Measurements from ENCODE around the gene SCRN2.

SCRN2 gene

DNA sequence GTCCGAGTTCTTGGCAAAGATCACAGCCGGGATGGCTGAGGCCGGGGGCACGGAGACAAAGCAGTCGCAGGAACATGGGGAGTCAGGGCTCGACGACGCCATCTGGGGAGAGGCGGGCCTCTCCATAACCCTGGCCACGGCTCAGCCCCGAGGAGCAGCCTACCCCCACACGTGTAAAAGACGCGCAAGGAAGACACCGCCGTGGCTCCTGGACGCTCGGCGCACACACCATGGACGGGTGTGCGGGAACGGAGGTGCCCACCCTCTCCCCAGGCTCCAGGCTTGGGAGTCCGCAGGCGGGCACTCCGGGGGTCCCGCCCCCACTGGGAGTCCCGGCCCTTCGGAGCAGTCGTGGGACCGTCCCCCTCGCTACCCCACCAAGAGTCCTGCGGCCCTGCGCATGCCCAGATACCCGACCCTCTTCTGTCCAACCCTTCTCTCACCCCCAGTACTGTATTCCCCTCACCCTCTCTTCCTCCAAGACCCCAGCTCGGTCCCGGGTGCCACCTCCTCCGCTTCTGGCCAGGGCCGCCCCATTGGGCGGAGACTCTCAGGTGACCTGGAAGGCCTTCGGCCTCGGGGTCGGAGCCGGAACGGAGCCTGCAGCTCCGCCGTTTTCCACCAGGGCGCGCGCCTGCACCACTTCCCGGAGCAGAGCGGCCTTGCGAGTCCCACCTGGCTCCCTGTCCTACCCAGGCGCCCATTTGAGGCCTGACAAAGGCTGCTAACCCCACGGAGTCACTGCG is at the start of gene SCRN2:
Gene SCRN2 (minus strand): TSS at position 532 of the 746 bp plus-strand sequence. CDS start 430 bp downstream, at position 102.
- H3K4me3 ChIP-seq (ENCODE audit: low read length): peak within 1 kb of the TSS; percentile 80
- peaks cover 12% of the 10 kb centered on the region for H3K36me3 ChIP-seq (ENCODE audit: control insufficient read depth, insufficient read depth, low read length, severe bottlenecking)
- no peaks in the 10 kb centered on the region for H3K9me3 ChIP-seq (ENCODE audit: control insufficient read depth, low read length)
- H3K9ac ChIP-seq (ENCODE audit: low read length): peak within 1 kb of the TSS; percentile 94
- H3K4me1 ChIP-seq (ENCODE audit: control insufficient read depth, insufficient read depth, low read length): peaks cover 44% of the 10 kb centered on the region
- peaks cover 10% of the 10 kb centered on the region for H3K27me3 ChIP-seq (replicated peaks; ENCODE audit: control insufficient read depth, insufficient read depth, low read length)
- DNase-seq (ENCODE audit: low read depth): peak; percentile 91

DNA sequence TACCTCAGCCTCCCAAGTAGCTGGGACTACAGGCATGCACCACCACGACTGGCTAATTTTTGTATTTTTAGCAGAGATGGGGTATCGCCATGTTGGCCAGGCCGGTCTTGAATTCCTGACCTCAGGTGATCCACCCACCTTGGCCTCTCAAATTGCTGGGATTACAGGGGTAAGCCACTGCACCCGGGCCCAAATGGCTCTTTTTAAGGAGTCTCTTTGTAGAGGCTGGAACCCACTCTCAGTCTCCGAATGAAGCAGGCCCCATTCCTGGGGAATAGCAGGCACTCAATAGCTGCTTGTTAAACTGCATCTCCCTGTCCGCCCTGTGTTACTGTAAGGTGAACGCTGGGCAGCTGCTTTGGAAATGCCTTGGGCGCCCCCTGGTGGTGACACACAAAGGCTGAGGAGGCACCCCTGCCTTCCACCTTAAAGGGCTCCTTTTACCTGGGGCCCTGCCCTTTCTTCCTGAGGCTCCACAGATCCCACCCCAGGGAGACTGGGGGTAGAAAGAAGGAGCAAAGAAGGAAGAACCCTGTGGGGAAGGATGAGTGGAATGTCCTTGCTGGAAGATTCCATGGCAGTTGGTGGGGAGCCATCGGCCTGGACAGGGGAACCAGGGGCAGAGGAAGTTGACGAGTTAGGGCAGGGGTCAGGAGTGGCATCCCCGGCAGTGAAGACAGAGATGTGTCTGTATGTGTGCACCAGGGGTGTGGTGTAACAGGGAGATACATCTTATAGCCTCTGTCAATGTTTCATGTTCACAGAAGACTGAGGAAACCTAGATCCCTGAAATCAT is 48.9 kb upstream of the SCRN2 start:
- no peaks in the 10 kb centered on the region for H3K9me3 ChIP-seq (ENCODE audit: control insufficient read depth, low read length)
- DNase-seq (ENCODE audit: low read depth): peak; percentile 92
- no peaks in the 10 kb centered on the region for H3K36me3 ChIP-seq (ENCODE audit: control insufficient read depth, insufficient read depth, low read length, severe bottlenecking)
- peaks cover 8% of the 10 kb centered on the region for H3K4me1 ChIP-seq (ENCODE audit: control insufficient read depth, insufficient read depth, low read length)
- H3K9ac ChIP-seq (ENCODE audit: low read length): no peak overlapping the region
- H3K4me3 ChIP-seq (ENCODE audit: low read length): no peak overlapping the region
- H3K27me3 ChIP-seq (replicated peaks; ENCODE audit: control insufficient read depth, insufficient read depth, low read length): no peaks in the 10 kb centered on the region

DNA sequence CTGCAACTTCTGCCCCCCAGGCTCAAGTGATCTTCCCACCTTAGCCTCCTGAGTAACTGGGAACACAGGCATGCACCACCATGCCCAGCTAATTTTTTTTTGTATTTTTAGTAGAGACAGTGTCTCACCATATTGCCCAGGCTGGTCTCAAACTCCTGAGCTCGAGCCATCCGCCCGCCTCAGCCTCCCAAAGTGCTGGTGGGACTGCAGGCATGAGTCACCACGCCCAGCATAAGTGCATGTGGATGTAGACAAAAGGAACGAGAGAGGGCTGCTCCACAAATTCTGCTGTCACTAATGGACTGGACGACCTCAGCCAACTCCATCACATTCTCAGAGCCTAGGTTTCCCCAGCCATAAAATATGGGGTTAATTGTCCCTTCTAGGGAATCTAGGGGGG is 47.2 kb upstream of the SCRN2 start:
- Histone ChIP-seq H3K36me3 (ENCODE audit: control insufficient read depth, insufficient read depth, low read length, severe bottlenecking) (no peaks in the 10 kb centered on the region), H3K27me3 (replicated peaks; ENCODE audit: control insufficient read depth, insufficient read depth, low read length) (no peaks in the 10 kb centered on the region), H3K9me3 (ENCODE audit: control insufficient read depth, low read length) (no peaks in the 10 kb centered on the region), H3K4me1 (ENCODE audit: control insufficient read depth, insufficient read depth, low read length) (peaks cover 13% of the 10 kb centered on the region), H3K9ac (ENCODE audit: low read length) (no peak overlapping the region), H3K4me3 (ENCODE audit: low read length) (no peak overlapping the region)
- DNase-seq (ENCODE audit: low read depth): no peak

DNA sequence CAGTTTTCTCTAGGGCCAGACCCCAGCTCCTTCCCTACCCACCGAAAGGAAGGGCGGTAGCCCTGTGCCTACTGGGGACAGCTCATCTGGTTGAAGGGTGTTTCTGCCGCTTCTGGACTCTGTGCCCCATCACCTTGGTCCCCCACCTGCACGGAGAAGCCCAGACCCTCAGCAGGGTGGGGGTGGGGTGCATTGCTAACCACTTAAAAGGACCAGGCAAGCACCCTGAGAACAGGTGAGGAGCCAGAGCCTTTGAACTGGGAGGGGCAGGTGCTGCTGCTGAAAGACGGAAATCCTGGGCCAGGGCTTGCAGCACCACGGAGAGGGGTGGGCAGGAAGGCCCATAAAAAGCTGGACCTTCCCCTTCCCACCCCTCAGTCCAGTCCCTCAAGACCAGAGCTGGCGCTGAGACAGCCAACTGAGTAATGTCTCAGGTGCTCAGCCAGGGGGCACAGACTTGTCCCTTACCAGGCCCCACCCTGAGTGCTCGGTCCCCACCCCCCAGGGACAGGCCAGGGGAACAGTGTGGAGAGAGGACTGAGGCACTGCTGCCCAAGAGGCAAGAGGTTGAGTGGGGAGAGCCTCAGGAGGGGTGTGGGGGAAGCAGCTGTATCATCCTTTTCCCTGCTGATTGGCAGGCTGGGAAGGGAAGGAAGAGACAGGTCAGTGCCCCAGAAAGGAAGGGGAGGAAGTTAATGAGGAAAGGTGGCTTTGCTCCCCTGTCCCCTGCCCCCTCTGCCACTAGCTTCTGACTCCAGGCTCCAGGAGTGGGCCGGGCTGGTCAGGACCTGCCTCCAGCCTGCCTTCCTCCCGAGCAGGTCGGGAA is 44.0 kb upstream of the SCRN2 start:
- no peaks in the 10 kb centered on the region for H3K9me3 ChIP-seq (ENCODE audit: control insufficient read depth, low read length)
- no peaks in the 10 kb centered on the region for H3K27me3 ChIP-seq (replicated peaks; ENCODE audit: control insufficient read depth, insufficient read depth, low read length)
- H3K9ac ChIP-seq (ENCODE audit: low read length): no peak overlapping the region
- H3K36me3 ChIP-seq (ENCODE audit: control insufficient read depth, insufficient read depth, low read length, severe bottlenecking): no peaks in the 10 kb centered on the region
- no peak overlapping the region for H3K4me3 ChIP-seq (ENCODE audit: low read length)
- peaks cover 26% of the 10 kb centered on the region for H3K4me1 ChIP-seq (ENCODE audit: control insufficient read depth, insufficient read depth, low read length)
- no peak for DNase-seq (ENCODE audit: low read depth)

DNA sequence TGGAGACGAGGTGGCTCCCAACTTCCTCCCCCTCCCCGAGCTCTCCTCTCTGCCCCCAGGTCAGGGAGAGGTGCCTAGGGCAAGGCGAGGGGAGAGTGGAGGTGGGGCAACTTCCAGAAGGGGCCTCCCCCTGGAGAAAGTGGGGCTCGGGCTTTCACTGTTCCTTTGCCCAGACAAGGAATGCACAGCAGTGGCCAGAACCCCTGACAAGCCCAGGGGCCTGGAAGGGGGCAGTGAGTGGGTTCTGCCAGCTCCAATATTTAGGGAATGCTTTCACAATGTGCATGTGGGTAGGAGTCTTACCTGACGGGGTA is 43.3 kb upstream of the SCRN2 start:
- Histone ChIP-seq H3K9ac (ENCODE audit: low read length) (no peak overlapping the region), H3K36me3 (ENCODE audit: control insufficient read depth, insufficient read depth, low read length, severe bottlenecking) (no peaks in the 10 kb centered on the region), H3K4me3 (ENCODE audit: low read length) (no peak overlapping the region), H3K9me3 (ENCODE audit: control insufficient read depth, low read length) (no peaks in the 10 kb centered on the region), H3K27me3 (replicated peaks; ENCODE audit: control insufficient read depth, insufficient read depth, low read length) (no peaks in the 10 kb centered on the region), H3K4me1 (ENCODE audit: control insufficient read depth, insufficient read depth, low read length) (peaks cover 26% of the 10 kb centered on the region)
- no peak for DNase-seq (ENCODE audit: low read depth)

DNA sequence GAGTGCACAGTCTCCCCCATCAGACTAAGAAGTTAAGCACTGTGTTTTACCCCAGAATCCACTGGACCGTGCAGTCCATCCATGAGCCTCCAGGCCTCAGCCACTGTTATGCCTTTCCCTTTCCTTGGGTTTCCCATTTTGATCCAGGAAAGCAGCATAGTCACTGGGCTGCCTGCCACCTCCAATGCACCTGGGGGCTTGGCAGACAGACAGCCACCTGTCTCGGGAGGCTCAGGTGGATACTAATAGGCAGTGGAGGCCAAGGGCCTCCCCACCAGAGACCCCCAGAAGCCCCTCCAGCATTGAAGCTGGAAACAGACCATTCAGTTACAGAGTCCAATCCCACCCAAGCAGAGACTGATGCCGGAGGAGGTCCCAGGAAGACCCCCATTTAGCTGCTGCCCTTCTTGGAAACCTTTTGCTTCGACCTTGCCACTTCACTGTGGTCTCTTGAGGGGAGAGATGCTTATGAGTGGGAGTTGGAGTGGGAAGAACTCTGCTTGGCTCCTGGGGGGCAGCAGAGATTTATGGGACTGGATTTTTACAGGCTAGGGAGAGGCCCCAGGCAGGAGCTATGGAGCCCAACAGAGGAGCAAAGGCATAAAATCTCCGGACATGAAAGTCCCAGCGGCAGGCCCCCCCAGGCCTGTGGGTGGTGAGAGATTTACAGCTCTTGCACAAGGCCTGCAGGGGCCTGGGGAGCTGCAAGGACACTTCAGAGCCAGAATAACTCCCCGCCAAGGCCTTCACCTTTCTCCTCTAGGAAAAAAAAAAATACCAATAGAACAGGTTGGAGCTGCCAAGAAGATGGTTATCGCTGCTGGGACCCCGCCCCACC is 42.7 kb upstream of the SCRN2 start:
- H3K9ac ChIP-seq (ENCODE audit: low read length): no peak overlapping the region
- no peaks in the 10 kb centered on the region for H3K36me3 ChIP-seq (ENCODE audit: control insufficient read depth, insufficient read depth, low read length, severe bottlenecking)
- DNase-seq (ENCODE audit: low read depth): no peak
- H3K4me3 ChIP-seq (ENCODE audit: low read length): no peak overlapping the region
- no peaks in the 10 kb centered on the region for H3K27me3 ChIP-seq (replicated peaks; ENCODE audit: control insufficient read depth, insufficient read depth, low read length)
- H3K9me3 ChIP-seq (ENCODE audit: control insufficient read depth, low read length): no peaks in the 10 kb centered on the region
- peaks cover 27% of the 10 kb centered on the region for H3K4me1 ChIP-seq (ENCODE audit: control insufficient read depth, insufficient read depth, low read length)

- Histone ChIP-seq H3K9ac (ENCODE audit: low read length) (peak overlapping the region; percentile 19), H3K27me3 (replicated peaks; ENCODE audit: control insufficient read depth, insufficient read depth, low read length) (no peaks in the 10 kb centered on the region), H3K36me3 (ENCODE audit: control insufficient read depth, insufficient read depth, low read length, severe bottlenecking) (no peaks in the 10 kb centered on the region), H3K4me3 (ENCODE audit: low read length) (peak overlapping the region; percentile 49), H3K9me3 (ENCODE audit: control insufficient read depth, low read length) (no peaks in the 10 kb centered on the region), H3K4me1 (ENCODE audit: control insufficient read depth, insufficient read depth, low read length) (peaks cover 36% of the 10 kb centered on the region)
- no peak for DNase-seq (ENCODE audit: low read depth)
These were observed 41.9 kb upstream of the SCRN2 start for GRCh38 chr17:47882695-47883588.

GRCh38 chr17:47882247-47882646 is 41.2 kb upstream of the SCRN2 start:
- no peaks in the 10 kb centered on the region for H3K27me3 ChIP-seq (replicated peaks; ENCODE audit: control insufficient read depth, insufficient read depth, low read length)
- peak overlapping the region; percentile 19 for H3K9ac ChIP-seq (ENCODE audit: low read length)
- peak overlapping the region; percentile 49 for H3K4me3 ChIP-seq (ENCODE audit: low read length)
- DNase-seq (ENCODE audit: low read depth): no peak
- peaks cover 38% of the 10 kb centered on the region for H3K4me1 ChIP-seq (ENCODE audit: control insufficient read depth, insufficient read depth, low read length)
- H3K36me3 ChIP-seq (ENCODE audit: control insufficient read depth, insufficient read depth, low read length, severe bottlenecking): no peaks in the 10 kb centered on the region
- H3K9me3 ChIP-seq (ENCODE audit: control insufficient read depth, low read length): no peaks in the 10 kb centered on the region

DNA sequence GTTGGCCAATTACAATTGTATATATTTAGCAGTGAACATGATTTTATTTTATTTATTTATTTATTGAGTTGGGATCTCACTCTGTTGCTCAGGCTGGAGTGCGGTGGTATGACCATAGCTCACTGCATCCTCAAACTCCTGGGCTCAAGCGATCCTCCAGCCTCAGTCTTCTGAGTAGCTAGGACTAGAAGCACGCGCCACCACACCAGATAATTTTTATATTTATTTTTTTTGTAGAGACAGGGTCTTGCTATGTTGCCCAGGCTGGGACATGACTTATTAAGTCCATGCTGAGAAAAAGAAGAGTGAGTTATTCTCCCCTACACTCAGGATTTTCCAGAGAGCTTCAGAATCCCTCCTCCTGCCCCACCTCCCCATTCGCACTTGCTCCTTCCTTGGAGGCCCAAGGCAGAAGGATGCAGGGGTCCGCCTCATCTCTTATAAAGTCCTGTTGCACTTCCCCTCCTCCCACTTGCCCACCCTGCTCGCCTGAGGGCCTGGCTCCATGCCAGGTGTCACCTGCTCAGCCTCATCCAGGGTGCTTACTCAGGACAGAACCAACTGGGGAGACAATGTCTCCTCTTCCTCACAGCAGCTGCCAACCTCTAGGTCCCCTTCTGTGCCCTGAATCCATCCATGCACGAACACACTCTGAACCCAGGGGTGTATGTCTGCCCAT is 38.8 kb upstream of the SCRN2 start:
- H3K4me1 ChIP-seq (ENCODE audit: control insufficient read depth, insufficient read depth, low read length): peaks cover 50% of the 10 kb centered on the region
- DNase-seq (ENCODE audit: low read depth): no peak
- H3K9ac ChIP-seq (ENCODE audit: low read length): no peak overlapping the region
- H3K4me3 ChIP-seq (ENCODE audit: low read length): no peak overlapping the region
- H3K27me3 ChIP-seq (replicated peaks; ENCODE audit: control insufficient read depth, insufficient read depth, low read length): no peaks in the 10 kb centered on the region
- H3K9me3 ChIP-seq (ENCODE audit: control insufficient read depth, low read length): no peaks in the 10 kb centered on the region
- H3K36me3 ChIP-seq (ENCODE audit: control insufficient read depth, insufficient read depth, low read length, severe bottlenecking): no peaks in the 10 kb centered on the region
